GM18526 (cell line): ENCODE results near the gene TOP3B.

Experiments used
- POLR2A ChIP-seq: IDR thresholded peaks from 3 replicates; pipeline ENCODE4 v1.6.1; 2011; ENCODE audit not compliant: insufficient read length; ENCODE audit errors: extremely low read depth

The TOP3B gene

DNA sequence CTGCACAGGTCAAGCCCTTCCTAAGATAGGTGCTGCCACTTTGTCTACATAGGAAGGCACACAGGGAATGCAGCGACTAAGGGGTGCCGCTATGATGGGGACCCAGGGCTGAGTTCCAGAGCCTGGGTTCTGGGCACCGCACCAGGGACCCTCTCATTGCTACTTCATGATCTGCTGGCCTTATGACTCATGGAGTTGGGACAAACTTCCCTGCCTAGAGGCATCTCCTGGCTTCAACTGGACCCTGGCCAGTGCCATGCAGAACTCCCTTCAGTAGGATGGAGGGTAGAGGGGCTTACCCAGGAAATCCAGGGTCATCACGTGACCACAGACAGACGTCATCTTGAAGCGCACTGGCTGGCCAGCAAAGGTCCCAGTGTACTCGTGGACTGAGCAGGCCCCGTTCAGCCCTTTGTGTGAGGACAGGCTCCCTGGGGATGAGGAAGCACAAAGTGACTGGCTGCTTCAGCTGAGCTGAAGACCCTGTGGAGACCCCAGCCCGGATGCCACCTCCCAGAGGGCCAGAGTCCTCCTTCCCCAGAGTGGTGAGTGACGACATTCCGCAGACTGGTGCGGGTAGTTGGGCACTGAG, 8.4 kb downstream of the TOP3B start:
- no peak for TF ChIP-seq POLR2A

GRCh38 chr22:21972806-21973205, 9.8 kb downstream of the TOP3B start:
- no peak for TF ChIP-seq POLR2A

GRCh38 chr22:21972293-21972779, 10.3 kb downstream of the TOP3B start:
- no peak for TF ChIP-seq POLR2A

- TF ChIP-seq POLR2A: no peak
These were observed 10.7 kb downstream of the TOP3B start for GRCh38 chr22:21971858-21972275.

GRCh38 chr22:21970800-21971617, 11.6 kb downstream of the TOP3B start:
- no peak for TF ChIP-seq POLR2A

GRCh38 chr22:21970037-21970799, 12.4 kb downstream of the TOP3B start:
- no peak for TF ChIP-seq POLR2A

GRCh38 chr22:21968452-21969129, 14.0 kb downstream of the TOP3B start:
- no peak for TF ChIP-seq POLR2A

GRCh38 chr22:21967693-21968271, 14.8 kb downstream of the TOP3B start:
- no peak for TF ChIP-seq POLR2A

GRCh38 chr22:21966643-21967516, 15.7 kb downstream of the TOP3B start:
- TF ChIP-seq POLR2A: no peak

DNA sequence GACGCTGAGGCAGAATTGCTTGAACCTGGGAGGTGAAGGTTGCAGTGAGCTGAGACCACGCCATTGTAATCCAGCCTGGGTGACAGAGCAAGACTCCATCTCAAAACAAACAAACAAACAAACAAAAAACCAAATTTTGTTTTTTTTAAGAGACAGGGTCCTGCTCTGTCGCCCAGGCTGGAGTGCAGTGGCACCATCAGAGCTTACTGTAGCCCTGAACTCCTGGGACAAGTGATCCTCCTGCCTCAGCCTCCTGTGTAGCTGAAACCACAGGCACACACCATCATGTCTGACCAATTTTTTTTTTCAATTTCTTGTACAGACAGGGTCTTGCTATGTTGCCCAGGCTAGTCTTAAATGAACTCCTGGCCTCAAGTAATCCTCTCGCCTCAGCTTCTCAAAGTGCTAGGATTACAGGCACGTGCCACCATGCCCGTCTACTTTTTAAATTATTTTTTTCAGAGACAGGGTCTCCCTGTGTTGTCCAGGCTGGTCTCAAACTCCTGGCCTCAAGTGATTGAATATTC, 16.8 kb downstream of the TOP3B start:
- no peak for TF ChIP-seq POLR2A

GRCh38 chr22:21964918-21965484, 17.6 kb downstream of the TOP3B start:
- no peak for TF ChIP-seq POLR2A

- no peak for TF ChIP-seq POLR2A
These were observed 18.4 kb downstream of the TOP3B start for GRCh38 chr22:21964234-21964633.

- no peak for TF ChIP-seq POLR2A
These were observed 18.8 kb downstream of the TOP3B start for GRCh38 chr22:21963790-21964211.
